Measurements from ENCODE around the gene EXT2. TPM values are rescaled to one million over a fixed set of nuclear protein-coding genes. Genes with fewer than 3 reads are reported as not detected.

The EXT2 gene
- total and polyA plus RNA-seq, 2 donors from 2014 or later = 29.8 to 54.1 TPM

- peaks cover 0 to 29% (median 18%) of the 10 kb centered on the region in 3 donors for H3K36me3 ChIP-seq (ENCODE audit: control insufficient read depth in 2 of 3, insufficient read depth in 3 of 3, low read length in 3 of 3)
- H3K27me3 ChIP-seq (ENCODE audit: control insufficient read depth, insufficient read depth, low read length) = no peaks in the 10 kb centered on the region
- intact Hi-C loops (cut with DNase I) = no loop called here
- H3K4me3 ChIP-seq (ENCODE audit: low read length in 3 of 3) = no peak overlapping the region
- no peak overlapping the region for H3K27ac ChIP-seq (ENCODE audit: low read depth in 2 of 2, low read length in 2 of 2)
- H3K4me1 ChIP-seq (ENCODE audit: control insufficient read depth in 2 of 3, insufficient read depth in 2 of 3, low read depth in 1 of 3, low read length in 3 of 3) = peaks cover 0 to 8% (median 4%) of the 10 kb centered on the region in 3 donors
- FAIRE-seq = no peak
- no peak overlapping the region for H3K9ac ChIP-seq (ENCODE audit: low read length in 3 of 3)
- DNase-seq = no peak
- H3K9me3 ChIP-seq (ENCODE audit: control insufficient read depth in 2 of 3, insufficient read depth in 1 of 3, low read length in 3 of 3) = no peaks in the 10 kb centered on the region
- TF ChIP-seq CTCF (IDR thresholded peaks at IDR 0.05; ENCODE audit: borderline replicate concordance, extremely low read depth, insufficient read depth) = no peak
These were observed 35.3 kb downstream of the EXT2 start for GRCh38 chr11:44130751-44131150.

GRCh38 chr11:44133335-44133946 lies 38.0 kb downstream of the EXT2 start:
- peak overlapping the region in 1 of 3 donors; percentile 14 for H3K9ac ChIP-seq (ENCODE audit: low read length in 3 of 3)
- intact Hi-C loops (cut with DNase I) = no loop called here
- DNase-seq = peak in 3 of 5 donors; percentile 43 to 72 (median 70)
- peak; percentile 58 for TF ChIP-seq CTCF (IDR thresholded peaks at IDR 0.05; ENCODE audit: borderline replicate concordance, extremely low read depth, insufficient read depth)
- H3K27me3 ChIP-seq (ENCODE audit: control insufficient read depth, insufficient read depth, low read length) = no peaks in the 10 kb centered on the region
- H3K9me3 ChIP-seq (ENCODE audit: control insufficient read depth in 2 of 3, insufficient read depth in 1 of 3, low read length in 3 of 3) = no peaks in the 10 kb centered on the region
- FAIRE-seq = no peak
- H3K27ac ChIP-seq (ENCODE audit: low read depth in 2 of 2, low read length in 2 of 2) = no peak overlapping the region
- H3K4me3 ChIP-seq (ENCODE audit: low read length in 3 of 3) = no peak overlapping the region
- peaks cover 0 to 8% (median 7%) of the 10 kb centered on the region in 3 donors for H3K4me1 ChIP-seq (ENCODE audit: control insufficient read depth in 2 of 3, insufficient read depth in 2 of 3, low read depth in 1 of 3, low read length in 3 of 3)
- peaks cover 0 to 14% (median 6%) of the 10 kb centered on the region in 3 donors for H3K36me3 ChIP-seq (ENCODE audit: control insufficient read depth in 2 of 3, insufficient read depth in 3 of 3, low read length in 3 of 3)

- Histone ChIP-seq H3K4me3 (ENCODE audit: low read length in 3 of 3) (no peak overlapping the region), H3K27ac (ENCODE audit: low read depth in 2 of 2, low read length in 2 of 2) (no peak overlapping the region), H3K4me1 (ENCODE audit: control insufficient read depth in 2 of 3, insufficient read depth in 2 of 3, low read depth in 1 of 3, low read length in 3 of 3) (peaks cover 2 to 9% (median 8%) of the 10 kb centered on the region in 3 donors), H3K36me3 (ENCODE audit: control insufficient read depth in 2 of 3, insufficient read depth in 3 of 3, low read length in 3 of 3) (peaks cover 0 to 13% (median 6%) of the 10 kb centered on the region in 3 donors), H3K27me3 (ENCODE audit: control insufficient read depth, insufficient read depth, low read length) (no peaks in the 10 kb centered on the region), H3K9me3 (ENCODE audit: control insufficient read depth in 2 of 3, insufficient read depth in 1 of 3, low read length in 3 of 3) (no peaks in the 10 kb centered on the region), H3K9ac (ENCODE audit: low read length in 3 of 3) (no peak overlapping the region)
- intact Hi-C loops (cut with DNase I) = no loop called here
- no peak for DNase-seq
- TF ChIP-seq CTCF (IDR thresholded peaks at IDR 0.05; ENCODE audit: borderline replicate concordance, extremely low read depth, insufficient read depth) = no peak
- no peak for FAIRE-seq
These were observed 39.1 kb downstream of the EXT2 start for GRCh38 chr11:44134625-44135024.

All from kidney (tissue), 14 donors.